Measurements from ENCODE around the gene PRAMEF9. TPM values are rescaled to one million over a fixed set of nuclear protein-coding genes. Genes with fewer than 3 reads are reported as not detected.

The PRAMEF9 gene
- total RNA-seq, 2 experiments from 2014 or later, result not detected

DNA sequence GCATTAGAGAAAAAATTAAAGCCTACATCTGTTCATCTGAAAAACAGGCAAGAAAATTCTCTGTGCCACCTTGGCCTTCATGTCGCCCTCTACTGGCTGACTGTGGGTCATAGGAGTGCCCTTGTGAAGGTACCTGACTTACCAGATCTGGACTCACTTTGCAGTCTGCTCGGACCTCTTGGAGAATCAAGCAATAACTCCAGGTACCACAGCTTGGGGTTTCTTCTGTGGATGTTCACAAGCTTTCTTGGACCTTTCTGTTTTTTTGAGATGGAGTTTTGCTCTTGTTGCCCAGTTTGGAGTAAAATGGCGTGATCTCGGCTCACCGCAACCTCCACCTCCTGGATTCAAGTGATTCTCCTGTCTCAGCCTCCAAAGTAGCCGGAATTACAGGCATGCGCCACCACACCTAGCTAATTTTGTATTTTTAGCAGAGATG, 56.7 kb downstream of the PRAMEF9 start:
- no peak overlapping the region for H3K27ac Mint-ChIP-seq
- peak; percentile 69 for DNase-seq
- H3K36me3 Mint-ChIP-seq (ENCODE audit: low read depth), result no peaks in the 10 kb centered on the region
- peak; percentile 36 for ATAC-seq
- H3K27me3 Mint-ChIP-seq, result peaks cover 3% of the 10 kb centered on the region
- POLR2A ChIA-PET, result no interaction called here
- CTCF ChIA-PET, result interaction anchor here (0.7 kb wide), 1 partner anchor 1461 kb away, joined by 3 read pairs; no protein-coding TSS in a partner anchor
- no peaks in the 10 kb centered on the region for H3K4me1 Mint-ChIP-seq
- intact Hi-C loops (cut with DNase I, micrococcal nuclease), result no loop called here
- H3K4me3 Mint-ChIP-seq, result no peak overlapping the region
- no peaks in the 10 kb centered on the region for H3K9me3 Mint-ChIP-seq (ENCODE audit: low read depth)

Other genes with a start within 250 kb of the PRAMEF9 start
- gene PRAMEF6, start 224.3 kb upstream of the PRAMEF9 start, total RNA-seq, result not detected
- gene PRAMEF27, start 115.3 kb upstream of the PRAMEF9 start, total RNA-seq, result not detected
- gene HNRNPCL3, start 111.1 kb upstream of the PRAMEF9 start, total RNA-seq, result not detected
- gene PRAMEF25, start 101.1 kb upstream of the PRAMEF9 start, total RNA-seq, result not detected
- gene HNRNPCL2, start 55.0 kb upstream of the PRAMEF9 start, total RNA-seq, result not detected
- gene PRAMEF26, start 15.8 kb upstream of the PRAMEF9 start, total RNA-seq, result not detected
- gene HNRNPCL4, start 6.2 kb upstream of the PRAMEF9 start, total RNA-seq, result not detected
- gene PRAMEF13, start 29.6 kb downstream of the PRAMEF9 start, total RNA-seq, result not detected
- not detected for gene PRAMEF18, start 54.3 kb downstream of the PRAMEF9 start, total RNA-seq
- not detected for gene PRAMEF5, start 82.3 kb downstream of the PRAMEF9 start, total RNA-seq
- gene PRAMEF8, start 113.3 kb downstream of the PRAMEF9 start, total RNA-seq, result not detected
- gene PRAMEF33, start 131.7 kb downstream of the PRAMEF9 start, total RNA-seq, result not detected
- not detected for gene PRAMEF15, start 143.7 kb downstream of the PRAMEF9 start, total RNA-seq
- gene PRAMEF14, start 175.3 kb downstream of the PRAMEF9 start, total RNA-seq, result not detected
- not detected for gene PRAMEF19, start 200.1 kb downstream of the PRAMEF9 start, total RNA-seq
- not detected for gene PRAMEF17, start 217.8 kb downstream of the PRAMEF9 start, total RNA-seq
- gene PRAMEF20, start 238.6 kb downstream of the PRAMEF9 start, total RNA-seq, result not detected

Measured in activated CD4-positive, alpha-beta T cell treated with anti-CD3 and anti-CD28 coated beads for 36 hours (primary cell).